ENCODE measurements around the gene SPTBN4.
"Not testable (repeated sequence)": the region's sequence is repeated elsewhere in the genome, so short reads cannot be mapped to it uniquely, and the experiment has no call there.

Gene SPTBN4

DNA sequence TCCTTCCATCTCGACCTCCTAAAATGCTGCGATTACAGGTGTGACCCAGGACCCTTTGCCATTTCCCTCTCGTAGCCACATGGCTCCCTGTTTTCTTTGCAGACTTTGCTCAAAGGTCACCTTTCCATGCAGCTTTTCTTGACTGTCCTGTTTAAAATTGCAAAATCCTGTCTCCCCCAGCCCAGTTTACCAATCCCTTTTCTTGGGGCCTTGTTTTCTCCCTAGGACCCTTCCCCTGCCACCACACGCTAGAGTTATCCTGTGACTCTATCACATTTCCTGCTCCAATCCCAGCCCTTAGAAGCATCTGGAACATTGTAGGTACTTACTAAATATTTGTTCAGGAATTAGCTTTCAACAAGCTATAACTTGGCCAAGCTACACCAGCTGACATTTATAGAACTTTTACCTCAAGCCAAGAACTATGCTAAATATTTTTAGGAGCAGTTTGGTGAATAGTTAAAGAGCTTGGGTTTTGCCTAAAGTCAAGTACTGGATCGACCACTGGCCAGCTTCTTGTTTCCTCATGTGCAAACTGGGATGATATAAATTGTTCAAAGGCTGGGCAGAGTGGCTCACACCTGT is 13.6 kb upstream of the SPTBN4 start:
- ChIA-PET CTCF (interaction anchor here (0.6 to 7.1 kb wide), 11 partner anchors 8 to 218 kb away, joined by 3 to 98 read pairs (median 6); partner anchors contain the start of gene BLVRB), POLR2A (interaction anchor here (0.6 to 5.1 kb wide), 5 partner anchors 9 to 118 kb away, joined by 4 to 34 read pairs (median 5); partner anchors contain the start of genes BLVRB and SERTAD3)
- TF ChIP-seq SCRT2 (tag by site-specific recombination; IDR thresholded peaks at IDR 0.05): no peak
- no peak for TF ChIP-seq FEZF1 (tag by site-specific recombination; IDR thresholded peaks at IDR 0.05)
- TF ChIP-seq, protein P1, sequence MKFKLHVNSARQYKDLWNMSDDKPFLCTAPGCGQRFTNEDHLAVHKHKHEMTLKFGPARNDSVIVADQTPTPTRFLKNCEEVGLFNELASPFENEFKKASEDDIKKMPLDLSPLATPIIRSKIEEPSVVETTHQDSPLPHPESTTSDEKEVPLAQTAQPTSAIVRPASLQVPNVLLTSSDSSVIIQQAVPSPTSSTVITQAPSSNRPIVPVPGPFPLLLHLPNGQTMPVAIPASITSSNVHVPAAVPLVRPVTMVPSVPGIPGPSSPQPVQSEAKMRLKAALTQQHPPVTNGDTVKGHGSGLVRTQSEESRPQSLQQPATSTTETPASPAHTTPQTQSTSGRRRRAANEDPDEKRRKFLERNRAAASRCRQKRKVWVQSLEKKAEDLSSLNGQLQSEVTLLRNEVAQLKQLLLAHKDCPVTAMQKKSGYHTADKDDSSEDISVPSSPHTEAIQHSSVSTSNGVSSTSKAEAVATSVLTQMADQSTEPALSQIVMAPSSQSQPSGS (tag by site-specific recombination; IDR thresholded peaks at IDR 0.05; ENCODE audit: low read depth): no peak
- TF ChIP-seq ZBTB17 (tag by site-specific recombination; IDR thresholded peaks at IDR 0.05): no peak
- no peak for TF ChIP-seq ZSCAN23 (tag by site-specific recombination; IDR thresholded peaks at IDR 0.05)
- no peak for TF ChIP-seq ZNF112 (tag by site-specific recombination; IDR thresholded peaks at IDR 0.05)
- TF ChIP-seq SETDB1 (IDR thresholded peaks at IDR 0.05; ENCODE audit: insufficient read length, low read length): no peak
- TF ChIP-seq, protein P2, sequence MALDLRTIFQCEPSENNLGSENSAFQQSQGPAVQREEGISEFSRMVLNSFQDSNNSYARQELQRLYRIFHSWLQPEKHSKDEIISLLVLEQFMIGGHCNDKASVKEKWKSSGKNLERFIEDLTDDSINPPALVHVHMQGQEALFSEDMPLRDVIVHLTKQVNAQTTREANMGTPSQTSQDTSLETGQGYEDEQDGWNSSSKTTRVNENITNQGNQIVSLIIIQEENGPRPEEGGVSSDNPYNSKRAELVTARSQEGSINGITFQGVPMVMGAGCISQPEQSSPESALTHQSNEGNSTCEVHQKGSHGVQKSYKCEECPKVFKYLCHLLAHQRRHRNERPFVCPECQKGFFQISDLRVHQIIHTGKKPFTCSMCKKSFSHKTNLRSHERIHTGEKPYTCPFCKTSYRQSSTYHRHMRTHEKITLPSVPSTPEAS (tag by site-specific recombination; IDR thresholded peaks at IDR 0.05): no peak
- no peak for TF ChIP-seq ZNF311 (tag by site-specific recombination; IDR thresholded peaks at IDR 0.05; ENCODE audit: borderline replicate concordance)
- no peaks in the 10 kb centered on the region for H3K4me1 ChIP-seq (ENCODE audit: control insufficient read depth, insufficient read depth, low read length)
- H3K36me3 ChIP-seq (ENCODE audit: control insufficient read depth in 2 of 2, insufficient read depth in 1 of 2, low read length in 2 of 2): peaks cover 17 to 25% of the 10 kb centered on the region in 2 experiments; a peak in 2 of 3 replicates
- H3K9me3 ChIP-seq (ENCODE audit: control insufficient read depth, insufficient read depth, low read depth, low read length): no peaks in the 10 kb centered on the region; the same call in 1 of the 2 replicates
- H3K27ac ChIP-seq (ENCODE audit: extremely low read depth, low read depth, low read length): peak overlapping the region; percentile 41; the same call in 1 of the 2 replicates
- H3K4me3 ChIP-seq (ENCODE audit: low read depth, low read length): no peak overlapping the region

DNA sequence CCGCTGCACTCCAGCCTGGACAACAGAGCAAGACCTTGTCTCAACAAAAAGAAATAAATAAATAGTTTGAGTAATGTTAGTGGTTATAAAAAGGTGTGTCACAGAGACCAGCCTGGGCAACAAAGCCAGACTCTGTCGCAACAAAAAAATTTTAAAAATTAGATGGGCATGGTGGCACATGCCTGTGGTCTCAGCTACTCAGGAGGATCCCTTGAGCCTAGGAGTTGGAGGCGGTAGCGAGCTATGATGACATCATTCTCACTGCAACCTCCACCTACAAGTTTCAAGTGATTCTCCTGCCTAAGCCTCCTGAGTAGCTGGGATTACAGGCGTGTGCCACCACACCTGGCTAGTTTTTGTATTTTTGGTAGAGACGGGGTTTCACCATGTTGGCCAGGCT is 12.9 kb upstream of the SPTBN4 start:
- ChIA-PET CTCF (interaction anchor here (0.6 to 7.1 kb wide), 14 partner anchors 8 to 218 kb away, joined by 3 to 98 read pairs (median 4); partner anchors contain the start of gene BLVRB), POLR2A (interaction anchor here (0.6 to 5.1 kb wide), 4 partner anchors 10 to 119 kb away, joined by 4 to 34 read pairs (median 12); partner anchors contain the start of genes BLVRB and SERTAD3)
- H3K27ac ChIP-seq (ENCODE audit: extremely low read depth, low read depth, low read length): not testable (repeated sequence)

DNA sequence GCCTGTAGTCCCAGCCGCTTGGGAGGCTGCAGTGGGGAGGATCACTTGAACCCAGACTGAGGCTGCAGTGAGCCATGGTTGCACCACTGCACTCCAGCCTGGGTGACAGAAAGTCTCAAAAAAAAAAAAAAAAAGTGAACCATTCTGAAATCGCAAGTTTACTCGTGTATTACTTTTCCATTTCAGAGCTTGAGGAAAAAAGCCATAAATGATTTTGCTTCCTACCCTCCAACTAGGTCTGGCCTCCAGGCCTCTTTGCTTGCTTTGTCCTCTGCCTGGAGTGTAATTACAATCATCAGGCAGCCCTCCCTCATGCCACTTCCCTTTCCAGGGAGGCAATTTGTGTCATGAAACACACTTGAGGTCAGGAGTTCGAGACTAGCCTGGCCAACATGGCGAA is 9.8 kb upstream of the SPTBN4 start:
- POLR2A ChIA-PET: interaction anchor here (1.5 kb wide), 1 partner anchor 92 kb away, joined by 3 read pairs; no protein-coding TSS in a partner anchor
- peak; percentile 64; the same call in 1 of the 2 replicates for TF ChIP-seq PRDM1 (tag by site-specific recombination; IDR thresholded peaks at IDR 0.05)
- TF ChIP-seq, protein P3, sequence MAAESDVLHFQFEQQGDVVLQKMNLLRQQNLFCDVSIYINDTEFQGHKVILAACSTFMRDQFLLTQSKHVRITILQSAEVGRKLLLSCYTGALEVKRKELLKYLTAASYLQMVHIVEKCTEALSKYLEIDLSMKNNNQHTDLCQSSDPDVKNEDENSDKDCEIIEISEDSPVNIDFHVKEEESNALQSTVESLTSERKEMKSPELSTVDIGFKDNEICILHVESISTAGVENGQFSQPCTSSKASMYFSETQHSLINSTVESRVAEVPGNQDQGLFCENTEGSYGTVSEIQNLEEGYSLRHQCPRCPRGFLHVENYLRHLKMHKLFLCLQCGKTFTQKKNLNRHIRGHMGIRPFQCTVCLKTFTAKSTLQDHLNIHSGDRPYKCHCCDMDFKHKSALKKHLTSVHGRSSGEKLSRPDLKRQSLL (tag by site-specific recombination; IDR thresholded peaks at IDR 0.05): no peak
- Histone ChIP-seq H3K9me3 (ENCODE audit: control insufficient read depth, insufficient read depth, low read depth, low read length) (no peaks in the 10 kb centered on the region; the same call in 1 of the 2 replicates), H3K27ac (ENCODE audit: extremely low read depth, low read depth, low read length) (no peak overlapping the region), H3K36me3 (ENCODE audit: control insufficient read depth in 2 of 2, insufficient read depth in 1 of 2, low read length in 2 of 2) (peaks cover 3 to 13% of the 10 kb centered on the region in 2 experiments; a peak in 2 of 3 replicates), H3K4me1 (ENCODE audit: control insufficient read depth, insufficient read depth, low read length) (no peaks in the 10 kb centered on the region), H3K4me3 (ENCODE audit: low read depth, low read length) (no peak overlapping the region)
- CTCF ChIA-PET: interaction anchor here (0.6 to 7.1 kb wide), 4 partner anchors 7 to 106 kb away, joined by 3 to 98 read pairs (median 3); partner anchors contain the start of gene BLVRB

More for the DNA sequence above, 12.9 kb upstream of the SPTBN4 start:
- H3K4me3 ChIP-seq (ENCODE audit: low read depth, low read length); H3K4me1 ChIP-seq (ENCODE audit: control insufficient read depth, insufficient read depth, low read length); H3K9me3 ChIP-seq (ENCODE audit: control insufficient read depth, insufficient read depth, low read depth, low read length): not testable (repeated sequence)
- peaks cover 13 to 22% of the 10 kb centered on the region in 2 experiments; a peak in 2 of 3 replicates for H3K36me3 ChIP-seq (ENCODE audit: control insufficient read depth in 2 of 2, insufficient read depth in 1 of 2, low read length in 2 of 2)
- TF ChIP-seq ZBTB48 (tag by site-specific recombination; IDR thresholded peaks at IDR 0.05): peak; percentile 40; the same call in 1 of the 2 replicates
- TF ChIP-seq ZBTB21 (tag by site-specific recombination; IDR thresholded peaks at IDR 0.05): 0 out of 2 replicates have a peak, but pooled peaks have one; percentile 40
- peak; percentile 67; the same call in 1 of the 2 replicates for TF ChIP-seq ZNF629 (tag by site-specific recombination; IDR thresholded peaks at IDR 0.05)
- TF ChIP-seq, protein P1 (tag by site-specific recombination; IDR thresholded peaks at IDR 0.05; ENCODE audit: low read depth): peak; percentile 94
- TF ChIP-seq ZFHX2 (tag by site-specific recombination; conservative IDR thresholded peaks at IDR 0.05): peak; percentile 76
- peak; percentile 70; the same call in 1 of the 2 replicates for TF ChIP-seq EGR2 (tag by site-specific recombination; IDR thresholded peaks at IDR 0.05; ENCODE audit: low read depth)
- TF ChIP-seq ZNF248 (tag by site-specific recombination; IDR thresholded peaks at IDR 0.05): 0 out of 2 replicates have a peak, but pooled peaks have one; percentile 41
- TF ChIP-seq ZNF394 (tag by site-specific recombination; IDR thresholded peaks at IDR 0.05; ENCODE audit: borderline replicate concordance): peak; percentile 59; the same call in 1 of the 2 replicates

All from HEK293 (cell line).